OCI-M2 (cell line): ENCODE measurements around the gene PSD4.

Experiments
- DNase-seq: peaks from one replicate; lab custom pipeline; 2025; ENCODE audit not compliant: unreplicated experiment; lab: John Stamatoyannopoulos, UW

The PSD4 gene

GRCh38 chr2:113236367-113237159, 62.8 kb downstream of the PSD4 start:
- DNase-seq, result no peak

GRCh38 chr2:113237604-113238160, 63.9 kb downstream of the PSD4 start:
- no peak for DNase-seq

DNA sequence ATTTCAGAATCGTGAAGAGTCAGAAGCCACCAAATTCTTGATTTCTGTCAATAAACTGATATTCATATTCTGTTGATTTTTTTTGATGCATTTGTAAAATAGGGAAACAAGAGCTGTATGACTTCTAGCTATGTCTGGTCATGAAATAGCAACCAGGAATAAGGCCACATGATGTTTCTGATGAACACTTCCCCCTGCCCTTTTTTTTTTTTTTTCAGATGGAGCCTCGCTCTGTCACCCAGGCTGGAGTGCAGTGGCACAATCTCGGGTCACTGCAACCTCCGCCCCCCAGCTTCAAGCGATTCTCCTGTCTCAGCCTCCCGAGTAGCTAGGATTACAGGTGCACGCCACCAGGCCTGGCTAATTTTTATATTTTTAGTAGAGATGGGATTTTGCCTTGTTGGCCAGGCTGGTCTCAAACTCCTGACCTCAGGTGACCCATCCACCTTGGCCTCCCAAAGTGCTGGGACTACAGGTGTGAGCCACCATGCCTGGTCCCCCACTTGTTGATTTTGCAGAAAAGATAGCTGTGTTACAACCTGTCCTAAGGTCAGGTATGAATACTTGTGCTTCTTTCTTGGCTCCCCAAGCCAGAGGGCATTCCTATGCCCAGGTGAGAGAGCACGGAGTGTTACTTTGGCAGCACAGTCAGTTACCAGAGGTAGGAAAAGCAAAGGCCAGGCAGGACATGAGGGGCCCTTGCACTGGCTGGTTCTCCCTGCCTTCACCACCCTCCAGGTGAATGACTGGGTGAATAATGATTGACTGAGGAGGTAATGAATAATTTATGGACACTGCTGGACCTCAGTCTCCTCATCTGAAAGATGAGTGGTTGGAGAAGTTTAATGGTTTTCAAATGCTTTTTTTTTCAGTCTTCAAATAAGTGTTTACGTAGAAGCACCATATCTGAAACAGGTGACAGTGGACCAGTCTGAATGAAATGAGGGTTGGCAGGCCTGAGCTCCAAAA, 65.4 kb downstream of the PSD4 start:
- no peak for DNase-seq

DNA sequence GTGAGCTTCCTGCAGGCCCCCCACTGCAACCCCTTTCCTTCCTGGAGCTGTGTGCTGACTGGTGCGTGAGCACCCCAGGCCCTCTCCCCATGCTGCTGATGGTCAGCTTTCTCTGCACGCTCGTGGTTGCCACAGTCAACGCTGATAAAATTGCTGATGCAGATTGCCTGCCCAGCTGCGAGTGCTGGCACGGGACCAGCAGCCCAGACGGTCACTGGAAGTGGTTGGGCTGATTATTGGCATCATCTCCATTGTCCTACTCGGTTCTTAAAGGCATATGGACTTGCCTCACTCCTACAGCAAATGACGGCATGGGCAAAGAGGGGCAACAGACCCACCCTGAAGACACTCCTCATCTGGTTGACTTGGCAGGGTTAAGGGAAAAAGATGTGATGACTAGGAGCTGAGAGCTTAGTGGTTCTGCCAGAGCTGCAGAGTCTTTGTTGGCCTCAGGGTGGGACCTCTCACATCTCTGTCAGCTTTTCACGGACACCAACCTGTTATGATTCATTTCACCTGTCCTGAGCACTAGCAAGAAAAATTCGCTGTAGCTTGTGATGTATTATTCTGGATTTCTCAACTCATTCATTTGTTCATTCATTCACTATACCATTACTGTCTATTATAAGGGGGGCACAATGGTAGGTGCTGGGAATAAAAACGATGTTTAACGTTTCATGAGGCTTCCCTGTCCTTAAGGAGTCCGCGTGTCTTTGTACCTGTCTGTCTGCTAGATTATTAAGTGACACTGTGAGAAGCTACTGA, 66.6 kb downstream of the PSD4 start:
- no peak for DNase-seq

GRCh38 chr2:113240915-113241911, 67.4 kb downstream of the PSD4 start:
- no peak for DNase-seq

DNA sequence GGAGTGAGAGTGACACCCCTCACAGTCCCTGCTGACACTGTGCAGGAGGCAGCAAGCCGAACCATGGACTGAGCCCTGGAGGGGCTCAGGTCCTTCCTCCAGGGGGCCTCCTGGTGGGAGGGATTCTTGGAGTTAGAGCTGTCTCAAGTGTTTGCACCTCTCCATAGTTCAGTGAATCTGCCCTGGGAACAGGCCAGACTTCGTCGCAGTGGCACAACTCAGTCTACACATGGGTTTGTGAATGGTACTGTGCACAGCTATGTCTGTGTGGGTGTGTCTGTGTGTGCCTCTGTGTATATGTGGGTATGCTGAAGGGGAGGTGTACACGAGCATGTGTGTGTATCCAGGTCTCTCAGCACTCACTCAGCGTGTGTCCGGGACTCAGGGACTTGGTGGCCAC, 68.6 kb downstream of the PSD4 start:
- no peak for DNase-seq

DNA sequence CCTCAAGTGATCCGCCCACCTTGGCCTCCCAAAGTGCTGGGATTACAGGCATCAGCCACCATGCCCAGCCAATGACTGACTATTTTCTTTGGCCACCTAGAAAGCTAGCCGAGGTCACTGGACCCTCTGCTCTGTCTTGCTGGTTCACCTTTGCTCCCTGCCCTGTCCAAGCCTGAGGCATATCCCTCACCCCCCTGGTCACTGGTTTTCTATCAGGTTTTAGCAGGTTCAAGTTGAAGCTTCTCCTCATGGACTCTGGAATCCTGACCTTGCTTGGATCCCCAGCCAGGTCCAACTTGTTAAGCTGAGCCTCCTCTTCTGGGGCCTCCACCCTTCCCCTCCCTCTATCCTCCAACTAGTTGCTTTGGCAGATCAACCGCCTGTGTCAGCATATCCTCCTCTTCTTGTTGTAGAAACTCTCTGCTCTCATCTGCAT, 71.5 kb downstream of the PSD4 start:
- DNase-seq, result no peak

GRCh38 chr2:113246606-113247005, 72.8 kb downstream of the PSD4 start:
- DNase-seq, result no peak

DNA sequence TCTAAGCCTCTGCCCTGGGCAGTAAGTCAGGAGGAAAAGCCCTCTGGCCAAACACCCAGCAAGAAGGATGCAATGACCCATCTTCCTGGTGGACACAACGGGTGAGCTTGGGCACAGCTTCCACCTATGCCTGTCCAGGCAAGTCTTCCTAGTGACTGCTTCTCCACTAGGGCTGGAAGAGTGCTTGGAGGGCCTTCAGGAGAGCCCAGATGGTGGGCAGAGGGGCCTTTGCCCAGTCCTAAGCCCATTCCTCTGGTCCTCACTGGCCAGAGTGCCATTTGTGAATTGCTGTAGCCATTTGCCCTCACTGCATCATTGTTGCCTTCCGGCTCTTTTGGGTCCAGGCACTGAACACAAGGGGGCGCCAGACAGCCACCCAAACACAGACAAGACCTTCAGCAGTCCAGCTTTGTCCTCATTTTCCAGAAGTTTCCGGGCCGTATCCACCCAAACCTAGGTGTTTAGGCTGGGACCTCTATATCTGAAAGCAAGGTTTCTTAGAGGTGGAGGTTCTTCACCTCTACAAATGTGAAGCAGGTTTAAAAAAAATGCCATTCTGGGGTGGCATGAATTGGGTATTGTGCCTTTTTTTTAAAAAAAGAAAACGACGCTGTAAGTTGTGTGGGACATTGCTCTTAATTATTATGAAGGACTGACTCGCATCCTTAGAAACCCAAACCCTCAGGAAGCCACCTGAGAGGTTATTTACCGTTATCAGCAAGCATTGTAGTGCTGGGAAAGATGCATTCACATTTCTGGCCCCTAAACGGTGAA, 75.4 kb downstream of the PSD4 start:
- no peak for DNase-seq

GRCh38 chr2:113251118-113251517, 77.3 kb downstream of the PSD4 start:
- no peak for DNase-seq

DNA sequence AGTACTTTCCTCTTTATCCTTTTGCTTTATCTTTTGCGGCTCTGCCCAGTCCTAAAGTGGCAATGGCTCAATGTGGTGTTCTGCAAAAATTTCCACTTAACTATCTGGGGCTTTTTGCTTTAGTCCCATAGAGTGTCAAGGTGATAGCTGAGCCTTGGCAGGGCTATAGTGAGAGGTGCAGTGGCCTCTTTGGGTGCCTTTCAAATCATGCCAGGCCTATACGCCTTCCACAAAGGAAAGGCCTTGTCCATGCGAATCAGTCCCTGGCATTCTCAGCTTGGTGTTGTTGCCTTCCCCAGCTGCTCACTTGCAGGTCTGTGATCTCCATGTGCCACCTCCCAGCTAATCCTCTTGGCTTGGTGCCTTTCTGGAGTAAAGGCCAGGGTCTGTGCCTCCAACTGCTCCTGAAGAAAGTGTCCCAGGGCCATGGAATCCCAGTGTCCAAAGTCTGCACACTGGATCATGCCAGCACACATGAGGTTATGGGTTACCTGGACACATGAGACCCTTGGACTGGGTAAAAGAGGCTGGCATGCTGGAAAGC, 78.3 kb downstream of the PSD4 start:
- DNase-seq, result no peak

GRCh38 chr2:113253453-113253852, 79.7 kb downstream of the PSD4 start:
- no peak for DNase-seq

DNA sequence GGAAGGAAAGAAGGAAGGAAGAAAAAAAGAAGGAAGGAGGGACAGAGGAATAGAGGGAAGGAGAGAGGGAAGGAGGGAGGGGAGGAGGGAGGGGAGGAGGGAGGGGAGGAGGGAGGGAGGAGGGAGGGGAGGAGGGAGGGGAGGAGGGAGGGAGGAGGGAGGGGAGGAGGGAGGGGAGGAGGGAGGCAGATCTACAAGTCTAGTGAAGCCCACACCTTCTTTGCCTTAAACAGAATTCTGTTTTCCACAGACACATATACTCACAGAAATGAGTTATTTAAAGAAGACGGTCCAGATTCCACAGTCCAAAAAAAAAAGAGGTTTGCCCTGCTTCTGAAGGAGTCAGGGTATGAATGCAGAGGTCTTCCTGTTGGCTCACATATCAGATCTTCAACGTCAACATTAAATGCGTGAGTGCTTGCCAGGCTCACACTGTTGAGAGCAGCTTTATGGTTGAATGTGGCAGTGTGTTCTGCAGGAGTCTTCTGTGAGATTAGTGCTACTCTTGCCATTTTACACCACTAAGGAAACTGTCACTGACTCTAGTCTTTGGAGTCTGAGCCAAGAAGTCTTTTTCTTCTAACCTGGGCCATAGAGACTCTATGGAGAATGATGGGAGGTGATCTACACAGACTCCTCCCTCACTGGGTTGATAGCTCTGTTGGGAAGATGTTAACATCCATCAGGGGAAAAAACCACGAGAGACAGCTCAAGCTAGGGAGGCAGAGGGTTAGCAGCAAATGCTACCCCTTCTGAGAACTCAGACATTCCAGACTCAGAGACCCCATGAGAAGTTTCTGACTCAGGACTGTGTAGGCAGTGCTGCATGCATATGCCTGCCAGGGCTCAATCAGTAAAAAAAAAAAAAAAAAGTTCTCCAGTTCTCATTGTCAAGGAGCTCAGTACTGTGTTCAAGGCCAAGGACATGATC, 81.6 kb downstream of the PSD4 start:
- DNase-seq, result no peak

DNA sequence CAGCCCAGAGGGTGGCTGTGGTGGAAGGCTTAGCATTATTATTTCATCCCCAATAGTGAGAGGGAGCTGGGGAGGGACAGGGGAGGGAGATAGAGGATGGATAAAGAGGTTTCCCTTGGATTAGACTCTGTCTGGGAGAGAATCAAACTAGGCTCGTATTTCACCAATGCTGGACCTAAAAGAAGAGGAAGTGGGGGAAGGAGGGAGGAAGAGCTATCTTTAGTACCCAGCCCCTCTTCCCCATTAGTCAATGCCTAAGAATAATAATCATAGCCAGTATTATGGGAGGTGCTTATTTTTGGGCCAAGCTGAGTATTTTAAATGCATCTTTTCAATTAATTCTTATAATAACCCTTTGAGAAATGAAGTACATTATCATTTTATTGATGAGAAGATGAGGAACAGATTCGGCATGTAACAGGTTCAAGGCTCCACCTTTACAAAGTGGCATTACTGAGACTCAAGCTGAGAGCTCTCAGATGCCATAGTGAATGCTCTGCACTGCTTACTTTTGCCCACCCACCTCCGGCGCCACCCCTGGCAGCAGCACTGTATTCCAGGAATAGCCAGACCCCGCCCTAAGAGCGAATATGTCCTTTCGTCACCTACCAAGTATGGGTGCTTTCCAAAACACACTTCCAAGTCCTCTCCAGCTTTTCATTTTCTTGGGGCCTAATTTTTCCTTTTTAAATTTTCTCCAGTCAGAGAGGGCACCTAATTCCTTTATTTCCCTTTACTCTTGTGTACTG, 83.9 kb downstream of the PSD4 start:
- no peak for DNase-seq

GRCh38 chr2:113258471-113259147, 84.8 kb downstream of the PSD4 start:
- no peak for DNase-seq
